HepG2 (cell line): Measurements from ENCODE around the gene SEPHS2. TPM values are rescaled to one million over a fixed set of nuclear protein-coding genes. Genes with fewer than 3 reads are reported as not detected.

Source experiments
- BRCA1 ChIP-seq: sonication (generic); formaldehyde crosslinking; IDR thresholded peaks from 2 replicates; pipeline ENCODE4 v1.4.0; 2020; ENCODE audit warnings: missing genetic modification reagents
- GATAD2A ChIP-seq: IDR thresholded peaks from 2 replicates; pipeline ENCODE4 v1.6.1; 2016
- KDM3A ChIP-seq: IDR thresholded peaks from 2 replicates; pipeline ENCODE4 v1.6.1; 2018; ENCODE audit warnings: low read depth, missing compliant biosample characterization
- KDM5A ChIP-seq: fragments of 200-600 bp; sonication (generic); IDR thresholded peaks from 2 replicates; pipeline ENCODE4 v1.7.0; 2018; ENCODE audit warnings: antibody characterized with exemption, mild to moderate bottlenecking, low read length, borderline replicate concordance
- KMT2B ChIP-seq: IDR thresholded peaks from 2 replicates; pipeline ENCODE4 v1.6.1; 2016; ENCODE audit warnings: missing genetic modification reagents, missing compliant biosample characterization
- MIER3 ChIP-seq: IDR thresholded peaks from 2 replicates; pipeline ENCODE4 v1.6.1; 2016; ENCODE audit warnings: missing compliant biosample characterization, borderline replicate concordance
- NR1H2 ChIP-seq: sonication (generic); formaldehyde crosslinking; IDR thresholded peaks from 2 replicates; pipeline ENCODE4 v1.8.1; 2022; ENCODE audit warnings: low read depth, missing genetic modification reagents, borderline replicate concordance
- SMYD3 ChIP-seq: sonication (generic); formaldehyde crosslinking; IDR thresholded peaks from 2 replicates; pipeline ENCODE4 v1.8.1; 2023; ENCODE audit warnings: mild to moderate bottlenecking, missing genetic modification reagents
- SYNCRIP ChIP-seq: fragments of 200-400 bp; formaldehyde crosslinking; IDR thresholded peaks from 2 replicates; pipeline ENCODE4 v1.6.1; 2018; ENCODE audit warnings: mild to moderate bottlenecking, low read depth, low read length; ENCODE audit not compliant: insufficient read depth
- TCF12 ChIP-seq, 2 experiments: fragments of 450-650 bp in 1 of 2; sonication (generic) in 1 of 2; formaldehyde crosslinking in 1 of 2; IDR thresholded peaks; 2 replicates each; pipeline versions ENCODE4 v1.6.1 to v1.8.0; 2017 to 2022; ENCODE audit warnings: antibody characterized with exemption in 1 of 2, mild to moderate bottlenecking in 1 of 2, missing genetic modification reagents in 1 of 2, moderate library complexity in 1 of 2
- U2AF1 ChIP-seq: fragments of 200-400 bp; formaldehyde crosslinking; optimal IDR thresholded peaks from 2 replicates; pipeline ENCODE3; 2017; ENCODE audit warnings: mild to moderate bottlenecking, low read depth, low read length
- ZMYM2 ChIP-seq: sonication (generic); formaldehyde crosslinking; IDR thresholded peaks from 2 replicates; pipeline ENCODE4 v1.8.0; 2022; ENCODE audit warnings: mild to moderate bottlenecking, missing genetic modification reagents
- ZNF30 ChIP-seq: sonication (generic); formaldehyde crosslinking; IDR thresholded peaks from 2 replicates; pipeline ENCODE4 v1.5.0; 2020; ENCODE audit warnings: mild to moderate bottlenecking, missing genetic modification reagents
- ZNF33B ChIP-seq: sonication (generic); formaldehyde crosslinking; IDR thresholded peaks from 2 replicates; pipeline ENCODE4 v1.5.1; 2020; ENCODE audit warnings: mild to moderate bottlenecking, missing genetic modification reagents
- ZNF543 ChIP-seq: sonication (generic); formaldehyde crosslinking; IDR thresholded peaks from 2 replicates; pipeline ENCODE4 v1.4.0; 2020; ENCODE audit warnings: mild to moderate bottlenecking, missing genetic modification reagents
- ZNF747 ChIP-seq: sonication (generic); formaldehyde crosslinking; IDR thresholded peaks from 2 replicates; pipeline ENCODE4 v1.8.1; 2023; ENCODE audit warnings: missing genetic modification reagents, mild to moderate bottlenecking, borderline replicate concordance
- ZNF83 ChIP-seq: sonication (generic); formaldehyde crosslinking; IDR thresholded peaks from 2 replicates; pipeline ENCODE4 v1.4.0; 2020; ENCODE audit warnings: missing genetic modification reagents, mild to moderate bottlenecking, borderline replicate concordance
- polyA plus RNA-seq, 8 experiments: library from polyadenylated mRNA; depleted of rRNA in 3 of 8; stranded (reverse) in 7 of 8; unstranded in 1 of 8; fragments of >200 nt; fragmentation: Illumina TruSeq in 4 of 8; extraction: Trizol in 4 of 8; gene quantifications; 2 replicates each; pipeline versions ENCODE4 v1.2.1 to v1.2.3, GENCODE V29; 2011 to 2016; ENCODE audit warnings: low read depth in 4 of 8, missing spikeins in 1 of 8, mixed read lengths in 1 of 8; ENCODE audit not compliant: insufficient read depth in 1 of 8
- total RNA-seq, 5 experiments: library from RNA; depleted of rRNA; stranded (reverse); fragments of >200 nt; fragmentation: Illumina TruSeq; extraction: Trizol; gene quantifications; 2 replicates each; pipeline ENCODE4 v1.2.3, GENCODE V29; 2016; ENCODE audit warnings: low read depth in 1 of 5
- TF ChIP-seq, protein P1 (sequence below): IDR thresholded peaks from 2 replicates; pipeline ENCODE4 v1.6.1; 2016; ENCODE audit warnings: missing biosample characterization, missing genetic modification reagents, low read depth
- TF ChIP-seq, protein P2 (sequence below): sonication (generic); formaldehyde crosslinking; IDR thresholded peaks from 2 replicates; pipeline ENCODE4 v1.8.1; 2023; ENCODE audit warnings: mild to moderate bottlenecking, missing genetic modification reagents, borderline replicate concordance
- TF ChIP-seq, protein P3 (sequence below): sonication (generic); formaldehyde crosslinking; IDR thresholded peaks from 2 replicates; pipeline ENCODE4 v1.4.0; 2020; ENCODE audit warnings: mild to moderate bottlenecking, missing genetic modification reagents
- TF ChIP-seq, protein P4 (sequence below), 2 experiments: fragments of 450-650 bp in 1 of 2; sonication (generic) in 1 of 2; formaldehyde crosslinking; IDR thresholded peaks; 2 replicates each; pipeline versions ENCODE4 v1.5.0 to v1.8.0; 2020 to 2022; ENCODE audit warnings: mild to moderate bottlenecking in 1 of 2, missing genetic modification reagents in 1 of 2
- TF ChIP-seq, protein P5 (sequence below): IDR thresholded peaks from 2 replicates; pipeline ENCODE4 v1.6.1; 2018; ENCODE audit warnings: missing genetic modification reagents, mild to moderate bottlenecking, missing compliant biosample characterization

The SEPHS2 gene
- total and polyA plus RNA-seq, 2 of the 13 experiments (the other 11 are each of a cell fraction or from before 2014, with no cell fraction given) = 20.7 to 127 TPM

DNA sequence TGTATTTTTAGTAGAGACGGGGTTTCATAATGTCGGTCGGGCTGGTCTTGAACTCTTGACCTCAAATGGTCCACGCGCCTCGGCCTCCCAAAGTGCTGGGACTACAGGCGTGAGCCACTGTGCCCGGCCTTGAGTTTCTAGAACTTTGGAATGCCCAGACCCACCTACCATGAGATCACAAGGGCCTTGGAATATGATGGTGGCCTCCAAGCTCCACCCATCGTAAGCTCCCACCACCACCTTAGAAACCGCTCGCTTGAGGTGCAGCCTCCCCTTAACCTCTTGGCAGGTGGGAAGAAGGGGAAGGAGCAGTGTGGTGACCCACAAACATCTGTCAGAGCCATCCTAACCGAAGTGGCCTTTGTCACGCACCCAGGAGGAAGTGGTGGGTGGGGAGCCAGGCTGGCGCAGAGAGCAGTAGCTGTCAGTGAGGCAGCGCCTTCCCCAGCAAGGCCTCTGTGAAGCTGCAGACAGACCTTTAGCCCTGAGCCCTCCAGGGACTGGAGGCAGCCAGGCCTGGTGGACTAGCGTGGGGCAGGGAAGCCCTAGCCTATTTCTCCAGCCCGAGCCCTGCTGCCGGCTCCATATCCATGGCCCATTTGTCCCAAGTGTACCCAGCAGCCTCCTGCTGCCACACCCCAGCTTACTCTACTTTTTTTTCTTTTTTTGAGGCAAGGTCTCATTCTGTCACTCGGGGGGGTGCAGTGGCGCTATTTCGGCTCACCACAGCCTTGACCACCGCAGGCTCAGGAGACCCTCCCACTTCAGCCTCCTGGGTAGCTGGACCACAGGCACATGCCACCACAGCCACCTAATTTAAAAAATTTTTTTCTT lies 13.1 kb upstream of the SEPHS2 start (continued):
- TF ChIP-seq ZMYM2 = peak; percentile 92
- no peak for TF ChIP-seq KMT2B
- TF ChIP-seq NR1H2 (CRISPR knock-in tag) = no peak
- TF ChIP-seq, protein P1, sequence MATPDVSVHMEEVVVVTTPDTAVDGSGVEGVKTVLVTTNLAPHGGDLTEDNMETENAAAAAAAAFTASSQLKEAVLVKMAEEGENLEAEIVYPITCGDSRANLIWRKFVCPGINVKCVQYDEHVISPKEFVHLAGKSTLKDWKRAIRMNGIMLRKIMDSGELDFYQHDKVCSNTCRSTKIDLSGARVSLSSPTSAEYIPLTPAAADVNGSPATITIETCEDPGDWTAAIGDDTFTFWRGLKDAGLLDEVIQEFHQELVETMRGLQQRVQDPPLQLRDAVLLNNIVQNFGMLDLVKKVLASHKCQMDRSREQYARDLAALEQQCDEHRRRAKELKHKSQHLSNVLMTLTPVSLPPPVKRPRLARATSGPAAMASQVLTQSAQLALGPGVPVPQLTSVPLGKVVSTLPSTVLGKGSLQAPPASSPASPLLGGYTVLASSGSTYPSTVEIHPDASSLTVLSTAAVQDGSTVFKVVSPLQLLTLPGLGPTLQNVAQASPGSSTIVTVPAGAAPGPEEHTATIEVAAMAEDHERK (CRISPR knock-in tag) = no peak
- TF ChIP-seq, protein P2, sequence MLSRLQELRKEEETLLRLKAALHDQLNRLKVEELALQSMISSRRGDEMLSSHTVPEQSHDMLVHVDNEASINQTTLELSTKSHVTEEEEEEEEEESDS (CRISPR knock-in tag) = peak; percentile 60; the same call in 1 of the 2 replicates
- TF ChIP-seq MIER3 (CRISPR knock-in tag) = no peak
- no peak for TF ChIP-seq ZNF543 (CRISPR knock-in tag)
- no peak for TF ChIP-seq U2AF1
- no peak for TF ChIP-seq ZNF30
- TF ChIP-seq, protein P3, sequence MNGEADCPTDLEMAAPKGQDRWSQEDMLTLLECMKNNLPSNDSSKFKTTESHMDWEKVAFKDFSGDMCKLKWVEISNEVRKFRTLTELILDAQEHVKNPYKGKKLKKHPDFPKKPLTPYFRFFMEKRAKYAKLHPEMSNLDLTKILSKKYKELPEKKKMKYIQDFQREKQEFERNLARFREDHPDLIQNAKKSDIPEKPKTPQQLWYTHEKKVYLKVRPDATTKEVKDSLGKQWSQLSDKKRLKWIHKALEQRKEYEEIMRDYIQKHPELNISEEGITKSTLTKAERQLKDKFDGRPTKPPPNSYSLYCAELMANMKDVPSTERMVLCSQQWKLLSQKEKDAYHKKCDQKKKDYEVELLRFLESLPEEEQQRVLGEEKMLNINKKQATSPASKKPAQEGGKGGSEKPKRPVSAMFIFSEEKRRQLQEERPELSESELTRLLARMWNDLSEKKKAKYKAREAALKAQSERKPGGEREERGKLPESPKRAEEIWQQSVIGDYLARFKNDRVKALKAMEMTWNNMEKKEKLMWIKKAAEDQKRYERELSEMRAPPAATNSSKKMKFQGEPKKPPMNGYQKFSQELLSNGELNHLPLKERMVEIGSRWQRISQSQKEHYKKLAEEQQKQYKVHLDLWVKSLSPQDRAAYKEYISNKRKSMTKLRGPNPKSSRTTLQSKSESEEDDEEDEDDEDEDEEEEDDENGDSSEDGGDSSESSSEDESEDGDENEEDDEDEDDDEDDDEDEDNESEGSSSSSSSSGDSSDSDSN (CRISPR knock-in tag) = peak; percentile 96
- 0 out of 2 replicates have a peak, but pooled peaks have one; percentile 65 for TF ChIP-seq BRCA1
- TF ChIP-seq GATAD2A = peak; percentile 61
- 0 out of 2 replicates have a peak, but pooled peaks have one; percentile 52 for TF ChIP-seq SMYD3 (CRISPR knock-in tag)
- TF ChIP-seq SYNCRIP = no peak
- TF ChIP-seq, protein P4, sequence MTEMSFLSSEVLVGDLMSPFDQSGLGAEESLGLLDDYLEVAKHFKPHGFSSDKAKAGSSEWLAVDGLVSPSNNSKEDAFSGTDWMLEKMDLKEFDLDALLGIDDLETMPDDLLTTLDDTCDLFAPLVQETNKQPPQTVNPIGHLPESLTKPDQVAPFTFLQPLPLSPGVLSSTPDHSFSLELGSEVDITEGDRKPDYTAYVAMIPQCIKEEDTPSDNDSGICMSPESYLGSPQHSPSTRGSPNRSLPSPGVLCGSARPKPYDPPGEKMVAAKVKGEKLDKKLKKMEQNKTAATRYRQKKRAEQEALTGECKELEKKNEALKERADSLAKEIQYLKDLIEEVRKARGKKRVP (CRISPR knock-in tag; IDR thresholded peaks at IDR 0.05) = no peak
- TF ChIP-seq ZNF747 (CRISPR knock-in tag) = peak; percentile 54; the same call in 1 of the 2 replicates
- TF ChIP-seq KDM5A = no peak
- TF ChIP-seq KDM3A (CRISPR knock-in tag) = no peak; the same call in 1 of the 2 replicates
- TF ChIP-seq ZNF83 (CRISPR knock-in tag) = no peak; the same call in 1 of the 2 replicates
- TF ChIP-seq ZNF33B (CRISPR knock-in tag) = no peak
- no peak for TF ChIP-seq TCF12 (IDR thresholded peaks at IDR 0.05)
- TF ChIP-seq TCF12 (CRISPR knock-in tag; IDR thresholded peaks at IDR 0.05) = no peak; the same call in 1 of the 2 replicates
- TF ChIP-seq, protein P5, sequence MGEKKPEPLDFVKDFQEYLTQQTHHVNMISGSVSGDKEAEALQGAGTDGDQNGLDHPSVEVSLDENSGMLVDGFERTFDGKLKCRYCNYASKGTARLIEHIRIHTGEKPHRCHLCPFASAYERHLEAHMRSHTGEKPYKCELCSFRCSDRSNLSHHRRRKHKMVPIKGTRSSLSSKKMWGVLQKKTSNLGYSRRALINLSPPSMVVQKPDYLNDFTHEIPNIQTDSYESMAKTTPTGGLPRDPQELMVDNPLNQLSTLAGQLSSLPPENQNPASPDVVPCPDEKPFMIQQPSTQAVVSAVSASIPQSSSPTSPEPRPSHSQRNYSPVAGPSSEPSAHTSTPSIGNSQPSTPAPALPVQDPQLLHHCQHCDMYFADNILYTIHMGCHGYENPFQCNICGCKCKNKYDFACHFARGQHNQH = no peak
